ENCODE results near the gene CENPU.

Gene CENPU

DNA sequence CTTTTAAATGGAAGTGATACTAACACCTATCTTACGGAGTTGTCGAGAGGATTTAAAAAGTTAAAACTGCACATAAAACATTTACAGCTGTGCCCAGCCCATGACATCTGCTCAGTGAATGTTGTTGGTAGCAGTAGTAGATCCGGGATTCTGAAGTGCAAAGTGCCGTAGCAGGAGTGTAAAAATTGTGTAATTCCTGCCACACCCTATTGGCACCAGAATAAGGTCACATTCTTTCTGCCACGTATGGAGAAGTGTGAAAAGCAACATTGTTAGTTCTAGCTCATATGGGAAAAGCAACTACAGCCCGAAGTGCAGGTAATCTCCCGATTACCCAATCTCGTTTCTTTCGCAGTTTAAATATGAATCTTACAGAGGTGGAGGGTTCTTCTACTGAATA, 53.2 kb downstream of the CENPU start:
- TF ChIP-seq ZFX (IDR thresholded peaks at IDR 0.05; ENCODE audit: borderline replicate concordance) (no peak), CTCF (IDR thresholded peaks at IDR 0.05) (no peak)
- H3K27ac ChIP-seq, result no peak overlapping the region

- no peak for TF ChIP-seq ZFX (IDR thresholded peaks at IDR 0.05; ENCODE audit: borderline replicate concordance)
- no peak for TF ChIP-seq CTCF (IDR thresholded peaks at IDR 0.05)
- H3K27ac ChIP-seq, result no peak overlapping the region
Observed at GRCh38 chr4:184675821-184676492, 57.9 kb downstream of the CENPU start.

DNA sequence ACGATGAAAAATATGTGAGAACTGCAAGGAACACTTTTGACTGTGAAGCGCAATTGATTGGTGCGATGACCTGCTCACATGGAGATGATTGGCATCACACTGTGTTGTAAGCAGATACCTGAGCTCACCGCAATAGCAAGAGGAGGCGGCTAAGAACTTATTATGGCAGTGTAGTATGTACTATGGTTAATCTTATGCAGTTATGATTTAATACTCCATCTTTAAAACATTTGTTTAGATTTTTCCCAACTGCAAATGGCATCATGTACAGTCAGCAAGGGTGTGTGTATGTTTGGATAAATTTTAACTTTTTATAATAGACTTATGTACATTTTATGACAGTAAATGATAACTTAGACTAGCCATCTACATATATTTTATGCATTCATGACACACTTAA, 58.9 kb downstream of the CENPU start:
- H3K27ac ChIP-seq, result no peak overlapping the region
- TF ChIP-seq ZFX (IDR thresholded peaks at IDR 0.05; ENCODE audit: borderline replicate concordance), result no peak
- no peak for TF ChIP-seq CTCF (IDR thresholded peaks at IDR 0.05)

DNA sequence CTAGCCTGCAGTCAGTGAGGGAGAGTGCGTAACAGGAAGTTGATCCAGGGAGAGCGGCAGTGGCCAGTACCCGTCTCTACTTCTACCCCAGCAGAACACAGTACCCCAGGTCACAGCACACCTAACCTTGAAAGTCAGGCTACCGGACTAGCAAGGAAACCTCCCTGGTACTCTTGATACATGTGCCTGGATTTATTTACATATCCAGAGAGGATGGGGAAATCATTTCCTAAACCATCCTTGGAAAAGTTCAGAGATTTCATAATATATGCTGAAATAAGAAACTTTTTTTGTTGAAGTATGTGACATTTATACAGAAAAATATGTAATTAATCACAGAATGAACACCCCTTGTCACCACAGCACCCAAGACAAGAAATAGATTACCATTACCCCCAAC, 59.9 kb downstream of the CENPU start:
- H3K27ac ChIP-seq, result no peak overlapping the region
- TF ChIP-seq CTCF (IDR thresholded peaks at IDR 0.05) (no peak), ZFX (IDR thresholded peaks at IDR 0.05; ENCODE audit: borderline replicate concordance) (no peak)

GRCh38 chr4:184672741-184673140, 61.2 kb downstream of the CENPU start:
- TF ChIP-seq ZFX (IDR thresholded peaks at IDR 0.05; ENCODE audit: borderline replicate concordance) (no peak), CTCF (IDR thresholded peaks at IDR 0.05) (no peak)
- H3K27ac ChIP-seq, result no peak overlapping the region

DNA sequence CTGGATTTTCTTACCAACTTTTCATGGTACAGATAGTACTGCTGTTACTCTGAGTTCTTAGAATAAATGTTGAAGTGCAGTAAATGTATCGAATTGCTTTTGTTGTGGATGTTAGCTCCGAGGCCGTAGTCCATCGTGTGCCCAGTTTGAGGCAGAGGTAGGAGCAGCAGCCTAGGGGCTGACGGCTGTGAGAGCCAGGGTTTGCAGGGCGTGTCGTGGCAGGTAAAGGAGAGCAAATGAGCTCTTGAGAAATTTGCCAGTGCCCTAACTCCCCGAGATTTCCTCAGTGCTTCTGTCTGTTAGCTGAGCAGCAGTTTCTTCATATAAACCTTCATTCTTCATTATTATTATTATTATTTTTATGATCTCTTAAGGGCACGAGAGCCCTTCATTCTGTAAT, 62.8 kb downstream of the CENPU start:
- no peak for TF ChIP-seq ZFX (IDR thresholded peaks at IDR 0.05; ENCODE audit: borderline replicate concordance)
- TF ChIP-seq CTCF (IDR thresholded peaks at IDR 0.05), result no peak
- no peak overlapping the region for H3K27ac ChIP-seq

GRCh38 chr4:184669251-184669650, 64.6 kb downstream of the CENPU start:
- TF ChIP-seq ZFX (IDR thresholded peaks at IDR 0.05; ENCODE audit: borderline replicate concordance) (no peak), CTCF (IDR thresholded peaks at IDR 0.05) (no peak)
- no peak overlapping the region for H3K27ac ChIP-seq
